GM10248 (cell line): ENCODE measurements around the gene ETFB.

Experiments used
- CTCF ChIA-PET: fragments of 300-600 bp; sonication (Branson Sonifier 250); formaldehyde crosslinking; extraction: SDS; loops from one replicate; lab custom pipeline; 2021; ENCODE audit warnings: antibody characterized with exemption; lab: Yijun Ruan, JAX
- POLR2A ChIA-PET: fragments of 350-650 bp; sonication (Branson Sonifier 250); formaldehyde crosslinking; extraction: SDS; loops from one replicate; lab custom pipeline; 2020; ENCODE audit warnings: antibody characterized with exemption; lab: Yijun Ruan, JAX
- DNase-seq: peaks from one replicate; pipeline ENCODE4 v3.0.0; 2012; ENCODE audit errors: extremely low spot score
- CTCF ChIP-seq: IDR thresholded peaks from 2 replicates; pipeline ENCODE4 v1.5.1; 2012; ENCODE audit warnings: mild to moderate bottlenecking, low read depth; ENCODE audit errors: extremely low read depth, missing control alignments, control extremely low read depth

Gene ETFB

DNA sequence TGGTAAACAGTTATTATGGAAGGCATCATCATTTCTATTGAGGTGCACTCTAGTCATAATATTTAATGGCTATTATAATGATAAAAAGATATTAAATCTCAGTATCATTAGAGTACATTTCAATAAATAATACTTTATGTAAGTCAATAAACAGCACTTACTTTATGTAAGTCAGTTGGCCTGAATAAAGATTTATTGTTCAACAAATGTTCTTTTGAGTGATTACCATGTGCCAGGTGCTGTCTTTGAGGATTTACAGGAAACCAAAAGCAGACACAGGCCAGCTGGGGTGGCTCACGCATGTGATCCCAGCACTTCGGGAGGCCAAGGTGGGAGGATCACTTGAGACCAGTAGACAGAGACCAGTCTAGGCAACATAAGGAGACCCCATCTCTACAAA, 11.2 kb upstream of the ETFB start:
- no peak for TF ChIP-seq CTCF
- ChIA-PET POLR2A (no interaction called here), CTCF (interaction anchor here (1.0 to 1.5 kb wide), 3 partner anchors 12 to 96 kb away, joined by 3 to 4 read pairs (median 3); partner anchors contain the start of gene ETFB)
- no peak for DNase-seq

DNA sequence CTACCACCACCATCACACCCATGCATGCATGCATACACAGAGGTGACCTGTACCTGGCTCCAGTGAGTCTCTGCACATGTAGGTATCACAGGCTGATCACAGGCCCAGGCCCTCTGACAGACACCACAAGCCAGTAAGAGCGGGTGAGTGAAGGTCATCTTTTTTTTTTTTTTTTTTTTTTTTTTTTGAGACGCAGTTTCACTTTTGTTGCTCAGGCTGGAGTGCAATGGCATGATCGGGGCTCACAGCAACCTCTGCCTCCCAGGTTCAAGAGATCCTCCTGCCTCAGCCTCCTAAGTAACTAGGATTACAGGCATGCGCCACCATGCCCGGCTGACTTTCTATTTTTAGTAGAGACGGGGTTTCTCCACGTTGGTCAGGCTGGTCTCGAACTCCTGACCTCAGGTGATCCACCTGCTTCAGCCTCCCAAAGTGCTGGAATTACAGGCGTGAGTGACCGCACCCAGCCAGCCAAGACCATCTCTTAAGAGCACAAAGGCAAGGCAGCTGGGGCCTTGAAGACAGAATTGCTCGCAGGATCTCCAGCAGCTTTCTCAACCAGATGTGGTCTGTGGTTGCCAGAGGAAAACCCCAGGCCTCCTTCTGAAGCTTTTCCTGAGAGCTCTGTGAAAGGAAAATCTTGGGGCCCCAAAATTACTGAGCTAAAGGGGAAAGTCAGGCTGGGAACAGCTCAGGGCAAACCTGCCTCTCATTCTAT, 9.5 kb upstream of the ETFB start:
- ChIA-PET CTCF (interaction anchor here (0.8 to 1.7 kb wide), 3 partner anchors 18 to 46 kb away, joined by 3 to 5 read pairs (median 4); no protein-coding TSS in a partner anchor), POLR2A (interaction anchor here (0.6 kb wide), 1 partner anchor 15 kb away, joined by 4 read pairs; the partner anchor contains the start of gene C19orf84)
- DNase-seq = no peak
- TF ChIP-seq CTCF = no peak

DNA sequence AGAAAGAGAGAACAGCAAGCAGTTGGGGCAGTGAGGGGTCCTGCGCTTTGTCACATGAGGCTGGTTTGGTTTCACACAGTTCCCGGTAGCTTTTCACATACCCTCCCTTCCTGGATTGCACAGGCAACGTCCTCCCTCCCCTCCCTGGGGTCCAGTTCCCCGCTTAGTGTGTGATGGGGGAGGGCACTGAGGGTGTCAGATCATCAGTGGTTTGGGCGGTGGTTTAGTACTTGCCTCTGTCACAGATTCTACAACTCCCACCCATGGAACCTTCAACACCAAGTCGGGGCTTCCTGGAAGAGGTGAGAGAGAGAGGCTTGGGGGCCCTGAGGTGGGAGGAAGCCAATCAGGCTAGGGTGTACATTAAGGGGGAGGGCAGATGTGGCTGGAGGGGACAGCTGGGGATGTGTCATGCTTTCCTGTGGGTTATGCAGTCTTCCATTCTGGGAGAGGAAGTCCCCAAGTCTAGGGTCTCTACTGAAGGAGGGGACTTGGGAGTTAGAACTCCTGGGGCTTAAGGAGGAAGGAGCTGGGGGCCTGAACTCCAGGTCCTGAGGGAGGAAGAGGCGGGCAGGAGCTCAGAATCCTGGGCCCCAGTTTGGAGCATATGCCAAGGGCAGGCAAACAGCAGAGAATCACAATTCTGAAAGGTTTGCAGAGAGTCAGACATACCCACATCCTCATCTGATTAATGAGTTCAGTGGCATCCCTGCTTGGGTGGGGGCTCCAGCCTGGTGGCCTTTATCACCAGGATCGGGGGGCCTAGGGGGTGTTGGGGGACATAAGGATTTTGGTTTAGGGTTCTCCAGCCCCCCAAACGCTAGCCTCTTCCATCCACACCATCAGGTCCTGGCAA, 6.7 kb upstream of the ETFB start, which contains the start of gene NKG7:
TSS of gene NKG7 (minus strand) at position 6 of the 856 bp plus-strand sequence. CDS start 119 bp downstream, outside the sequence.
- no peak for TF ChIP-seq CTCF
- ChIA-PET CTCF (interaction anchor here (0.8 to 3.4 kb wide), 5 partner anchors 8 to 100 kb away, joined by 3 to 9 read pairs (median 7); no protein-coding TSS in a partner anchor), POLR2A (no interaction called here)
- peak; percentile 66 for DNase-seq

GRCh38 chr19:51372021-51372648, 5.9 kb upstream of the ETFB start:
- DNase-seq = no peak
- ChIA-PET CTCF (interaction anchor here (1.9 to 3.4 kb wide), 4 partner anchors 9 to 101 kb away, joined by 7 to 9 read pairs (median 7); no protein-coding TSS in a partner anchor), POLR2A (no interaction called here)
- no peak for TF ChIP-seq CTCF

- CTCF ChIA-PET = interaction anchor here (1.1 to 3.4 kb wide), 5 partner anchors 10 to 102 kb away, joined by 3 to 9 read pairs (median 7); no protein-coding TSS in a partner anchor
- POLR2A ChIA-PET = no interaction called here
- no peak for TF ChIP-seq CTCF
- DNase-seq = no peak
Observed at GRCh38 chr19:51371186-51371690, 5.0 kb upstream of the ETFB start.
